ENCODE results near the gene SIGLEC6.

SIGLEC6 gene

GRCh38 chr19:51473009-51473707, 58.3 kb downstream of the SIGLEC6 start:
- DNase-seq (ENCODE audit: low spot score) = peak; percentile 64

- no peak for DNase-seq (ENCODE audit: low spot score)
Observed at GRCh38 chr19:51472607-51473006, 58.9 kb downstream of the SIGLEC6 start.

GRCh38 chr19:51471527-51471926, 59.9 kb downstream of the SIGLEC6 start:
- no peak for DNase-seq (ENCODE audit: low spot score)

DNA sequence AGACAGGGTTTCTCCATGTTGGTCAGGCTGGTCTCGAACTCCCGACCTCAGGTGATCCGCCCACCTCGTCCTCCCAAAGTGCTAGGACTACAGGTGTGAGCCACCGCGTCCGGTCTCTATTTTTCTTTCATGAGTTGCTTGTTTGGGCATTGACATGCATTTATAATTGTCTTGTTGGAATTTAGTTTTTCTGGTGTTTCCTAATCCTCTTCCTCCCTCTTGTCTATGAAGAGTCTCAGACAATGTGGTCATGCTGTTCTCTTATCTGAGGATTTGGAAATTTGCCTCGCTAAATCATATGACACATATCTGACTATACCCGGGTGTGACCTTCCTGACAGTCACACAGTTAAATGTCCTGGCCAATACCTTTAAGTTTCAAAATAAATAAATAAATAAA, 60.5 kb downstream of the SIGLEC6 start:
- DNase-seq (ENCODE audit: low spot score) = no peak

DNA sequence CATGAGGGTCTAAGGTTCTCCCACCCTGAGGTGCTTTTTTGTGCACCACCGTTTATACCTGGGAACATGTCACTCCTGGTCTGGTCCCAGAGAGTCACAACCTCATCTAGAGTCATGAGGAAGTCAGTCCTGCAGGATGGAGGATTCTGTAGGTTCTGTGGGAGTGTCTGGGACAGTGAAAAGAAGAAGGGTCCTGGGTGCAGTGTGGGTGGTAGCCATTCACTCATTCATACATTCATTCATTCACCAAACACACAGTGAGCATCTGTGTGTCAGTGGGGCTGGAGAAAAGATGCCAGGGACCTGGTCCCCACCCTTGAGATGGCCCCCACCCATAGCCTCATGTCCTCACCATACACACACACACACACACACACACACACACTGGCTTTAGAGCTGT, 61.8 kb downstream of the SIGLEC6 start:
- DNase-seq (ENCODE audit: low spot score) = no peak

DNA sequence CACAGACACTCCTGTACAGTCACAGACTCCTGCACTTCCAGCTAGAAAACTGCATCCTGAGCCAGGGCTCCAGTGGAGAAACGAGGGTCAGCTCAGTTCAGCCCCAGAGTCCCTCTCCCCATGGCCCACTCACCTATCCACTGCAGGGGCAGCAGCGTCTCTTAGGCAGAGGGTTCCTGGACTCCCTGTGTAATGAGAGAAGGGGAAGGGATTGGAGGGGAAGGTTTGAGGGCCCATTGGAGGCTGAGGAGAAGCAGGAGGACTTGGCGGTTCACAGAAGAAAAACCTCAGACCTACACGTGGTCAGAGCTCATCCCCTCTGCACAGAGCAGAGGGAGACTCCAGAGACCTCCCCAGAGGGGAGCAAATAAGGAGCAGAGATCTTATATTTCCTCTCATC, 62.3 kb downstream of the SIGLEC6 start:
- no peak for DNase-seq (ENCODE audit: low spot score)

- DNase-seq (ENCODE audit: low spot score) = no peak
Observed at GRCh38 chr19:51468545-51468920, 62.9 kb downstream of the SIGLEC6 start.

GRCh38 chr19:51467864-51468544, 63.5 kb downstream of the SIGLEC6 start:
- DNase-seq (ENCODE audit: low spot score) = no peak

All from HuH-7.5 (cell line).